Mesendoderm (in vitro differentiated cells): ENCODE results near the gene SMS.

ENCODE experiments used
- DNase-seq: peaks from one replicate; pipeline ENCODE4 v3.0.0; 2013
- H2AK5ac ChIP-seq: 2 replicates; pipeline ENCODE4 v1.6.1; 2013; ENCODE audit warnings: low read length, inconsistent platforms
- H2BK120ac ChIP-seq: 2 replicates; pipeline ENCODE4 v1.6.1; 2013; ENCODE audit warnings: low read depth, mild to moderate bottlenecking, low read length, moderate library complexity, mixed read lengths
- H2BK15ac ChIP-seq: replicated peaks from 2 replicates; pipeline ENCODE4 v1.6.1; 2013; ENCODE audit warnings: low read depth, mild to moderate bottlenecking, moderate library complexity
- H2BK5ac ChIP-seq: 2 replicates; pipeline ENCODE4 v1.6.1; 2013; ENCODE audit warnings: low read length, inconsistent platforms
- H3K18ac ChIP-seq: 2 replicates; pipeline ENCODE4 v1.6.1; 2013; ENCODE audit warnings: mild to moderate bottlenecking, low read length, mixed read lengths
- H3K23ac ChIP-seq: one replicate; pipeline ENCODE4 v1.6.1; 2013; ENCODE audit warnings: low read length
- H3K27ac ChIP-seq: 2 replicates; pipeline ENCODE4 v1.5.1; 2013; ENCODE audit warnings: low read depth, mild to moderate bottlenecking, inconsistent platforms, low read length, moderate library complexity
- H3K27me3 ChIP-seq: 2 replicates; pipeline ENCODE4 v1.6.1; 2013; ENCODE audit warnings: low read length, control low read depth, mild to moderate bottlenecking, inconsistent platforms; ENCODE audit not compliant: insufficient read depth, poor library complexity
- H3K36me3 ChIP-seq: 2 replicates; pipeline ENCODE4 v1.6.1; 2013; ENCODE audit warnings: low read length, inconsistent platforms; ENCODE audit not compliant: control insufficient read depth, insufficient read depth
- H3K4ac ChIP-seq: one replicate; pipeline ENCODE4 v1.6.1; 2013; ENCODE audit warnings: low read depth, mild to moderate bottlenecking, low read length, moderate library complexity
- H3K4me1 ChIP-seq: 2 replicates; pipeline ENCODE4 v1.6.1; 2013; ENCODE audit warnings: low read depth, low read length, inconsistent platforms; ENCODE audit not compliant: control insufficient read depth
- H3K4me2 ChIP-seq: 2 replicates; pipeline ENCODE4 v1.6.1; 2013; ENCODE audit warnings: low read length
- H3K4me3 ChIP-seq: 2 replicates; pipeline ENCODE4 v1.5.1; 2013; ENCODE audit warnings: mild to moderate bottlenecking, low read length
- H3K56ac ChIP-seq: one replicate; pipeline ENCODE4 v1.6.1; 2013; ENCODE audit warnings: low read length
- H3K79me1 ChIP-seq: 2 replicates; pipeline ENCODE4 v1.6.1; 2013; ENCODE audit warnings: low read length, inconsistent platforms
- H3K79me2 ChIP-seq: 2 replicates; pipeline ENCODE4 v1.6.1; 2013; ENCODE audit warnings: mild to moderate bottlenecking, low read length; ENCODE audit not compliant: control insufficient read depth, insufficient read depth
- H3K9ac ChIP-seq: 2 replicates; pipeline ENCODE4 v1.6.1; 2013; ENCODE audit warnings: low read length, inconsistent platforms
- H4K5ac ChIP-seq: one replicate; pipeline ENCODE4 v1.6.1; 2013; ENCODE audit warnings: low read length
- H4K8ac ChIP-seq: one replicate; pipeline ENCODE4 v1.6.1; 2013; ENCODE audit warnings: low read depth, mild to moderate bottlenecking, control low read depth, low read length, moderate library complexity
- WGBS: extraction: QIAGEN DNeasy Blood & Tissue Kit; methylation state at CpG from one replicate; pipeline ENCODE4 v1.1.7; 2013; ENCODE audit warnings: low lambda C conversion rate, missing lambda C conversion rate; ENCODE audit not compliant: insufficient coverage; ENCODE audit errors: extremely low coverage; 5-methylcytosine and 5-hydroxymethylcytosine counted together

SMS gene

DNA sequence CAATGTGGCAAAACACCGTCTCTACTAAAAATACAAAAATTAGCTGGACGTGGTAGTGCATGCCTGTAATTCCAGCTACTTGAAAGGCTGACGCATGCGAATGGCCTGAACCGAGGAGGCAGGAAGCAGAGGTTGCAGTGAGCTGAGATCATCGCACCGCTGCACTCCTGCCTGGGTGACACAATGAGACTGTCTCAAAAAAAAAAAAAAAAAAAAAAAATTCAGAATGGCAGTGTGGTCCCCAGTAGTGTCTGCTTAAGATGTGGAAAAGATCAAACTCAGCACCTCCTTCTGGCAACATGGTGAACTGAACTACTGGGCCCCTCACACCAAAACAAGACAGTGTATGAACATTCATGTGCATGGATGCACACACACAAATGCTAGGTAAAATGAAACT is 32.2 kb downstream of the SMS start:
- Histone ChIP-seq H3K79me1 (no peaks in the 10 kb centered on the region), H2BK15ac (no peak overlapping the region), H3K4ac (no peak overlapping the region), H3K79me2 (no peaks in the 10 kb centered on the region), H3K27ac (no peak overlapping the region), H4K8ac (no peak overlapping the region), H3K36me3 (no peaks in the 10 kb centered on the region), H2BK120ac (no peak overlapping the region), H3K9ac (no peak overlapping the region), H2BK5ac (no peak overlapping the region), H4K5ac (no peak overlapping the region), H3K23ac (no peak overlapping the region), H3K27me3 (no peaks in the 10 kb centered on the region), H3K4me3 (no peak overlapping the region), H2AK5ac (no peak overlapping the region), H3K18ac (no peak overlapping the region), H3K56ac (no peak overlapping the region), H3K4me1 (no peaks in the 10 kb centered on the region), H3K4me2 (no peak overlapping the region)
- WGBS: no CpG with 5 or more reads among the region's 7 CpGs
- peak; percentile 62 for DNase-seq

DNA sequence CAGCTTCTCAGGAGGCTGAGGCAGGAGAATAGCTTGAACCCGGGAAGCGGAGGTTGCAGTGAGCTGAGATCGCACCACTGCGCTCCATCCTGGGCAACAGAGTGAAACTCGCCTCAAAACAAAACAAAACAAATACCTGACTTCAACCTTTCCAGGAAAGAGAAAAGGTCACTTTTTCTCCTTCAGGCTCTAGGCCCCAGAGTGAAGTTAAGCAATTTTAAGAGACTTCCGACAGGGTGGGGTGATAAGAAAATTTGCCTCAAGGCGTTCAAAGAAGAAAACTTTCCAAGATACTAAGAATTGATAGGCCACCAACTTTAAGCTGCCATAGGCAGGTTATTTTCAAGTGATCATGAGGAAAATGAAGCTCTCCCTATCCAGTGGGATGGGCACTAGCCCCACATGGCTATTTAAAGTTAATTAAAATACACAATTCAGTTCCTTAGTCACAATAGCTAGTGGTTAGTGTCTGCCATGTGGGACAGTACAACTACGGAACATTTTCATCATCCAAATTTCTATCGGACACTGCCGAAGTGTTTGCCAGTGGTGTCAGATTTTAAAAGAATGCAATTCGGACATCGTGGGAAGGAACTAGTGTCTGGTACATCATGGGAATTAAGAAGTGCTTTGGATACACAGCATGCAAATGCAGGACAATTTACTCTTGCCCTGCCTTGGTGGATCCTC is 33.0 kb downstream of the SMS start:
- H3K23ac ChIP-seq: no peak overlapping the region
- H3K4me1 ChIP-seq: no peaks in the 10 kb centered on the region
- no peak overlapping the region for H2BK120ac ChIP-seq
- no peak overlapping the region for H3K27ac ChIP-seq
- H3K4ac ChIP-seq: no peak overlapping the region
- H3K79me2 ChIP-seq: no peaks in the 10 kb centered on the region
- H2AK5ac ChIP-seq: no peak overlapping the region
- no peak overlapping the region for H3K18ac ChIP-seq
- H3K9ac ChIP-seq: no peak overlapping the region
- no CpG with 5 or more reads among the region's 12 CpGs for WGBS
- no peak overlapping the region for H2BK5ac ChIP-seq
- no peaks in the 10 kb centered on the region for H3K36me3 ChIP-seq
- no peak overlapping the region for H4K8ac ChIP-seq
- peak; percentile 21 for DNase-seq
- H2BK15ac ChIP-seq: no peak overlapping the region
- H3K79me1 ChIP-seq: no peaks in the 10 kb centered on the region
- H3K27me3 ChIP-seq: no peaks in the 10 kb centered on the region
- H3K56ac ChIP-seq: no peak overlapping the region
- H3K4me3 ChIP-seq: no peak overlapping the region
- H4K5ac ChIP-seq: no peak overlapping the region
- H3K4me2 ChIP-seq: no peak overlapping the region

DNA sequence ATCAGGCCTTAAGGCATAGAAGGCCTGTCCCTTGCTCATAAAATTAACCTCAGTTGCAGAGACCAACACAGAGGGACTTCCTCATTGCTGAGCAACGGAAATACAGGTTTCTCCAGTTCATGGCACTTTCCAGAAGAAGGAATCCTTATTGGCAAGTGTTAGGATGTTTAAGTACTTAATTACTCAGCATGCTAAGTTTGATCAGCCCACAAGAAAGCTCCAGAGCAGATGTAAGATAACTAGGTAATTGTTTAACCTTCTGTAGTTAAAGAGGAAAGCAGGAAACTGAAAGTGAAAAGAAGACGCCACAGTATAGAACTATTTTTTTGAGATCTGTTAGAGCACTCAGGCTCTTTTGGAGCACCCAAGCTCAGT is 33.5 kb downstream of the SMS start:
- WGBS: no CpG with 5 or more reads among the region's 2 CpGs
- H2BK120ac ChIP-seq: no peak overlapping the region
- H3K79me2 ChIP-seq: no peaks in the 10 kb centered on the region
- no peak overlapping the region for H3K4me2 ChIP-seq
- no peaks in the 10 kb centered on the region for H3K79me1 ChIP-seq
- H3K23ac ChIP-seq: no peak overlapping the region
- H4K8ac ChIP-seq: no peak overlapping the region
- H2BK15ac ChIP-seq: no peak overlapping the region
- H3K18ac ChIP-seq: no peak overlapping the region
- no peak overlapping the region for H3K4me3 ChIP-seq
- H3K9ac ChIP-seq: no peak overlapping the region
- no peak overlapping the region for H2AK5ac ChIP-seq
- H3K4ac ChIP-seq: no peak overlapping the region
- H3K36me3 ChIP-seq: no peaks in the 10 kb centered on the region
- H3K27ac ChIP-seq: no peak overlapping the region
- H3K56ac ChIP-seq: no peak overlapping the region
- H3K4me1 ChIP-seq: no peaks in the 10 kb centered on the region
- H4K5ac ChIP-seq: no peak overlapping the region
- H3K27me3 ChIP-seq: no peaks in the 10 kb centered on the region
- no peak overlapping the region for H2BK5ac ChIP-seq
- DNase-seq: peak; percentile 43

DNA sequence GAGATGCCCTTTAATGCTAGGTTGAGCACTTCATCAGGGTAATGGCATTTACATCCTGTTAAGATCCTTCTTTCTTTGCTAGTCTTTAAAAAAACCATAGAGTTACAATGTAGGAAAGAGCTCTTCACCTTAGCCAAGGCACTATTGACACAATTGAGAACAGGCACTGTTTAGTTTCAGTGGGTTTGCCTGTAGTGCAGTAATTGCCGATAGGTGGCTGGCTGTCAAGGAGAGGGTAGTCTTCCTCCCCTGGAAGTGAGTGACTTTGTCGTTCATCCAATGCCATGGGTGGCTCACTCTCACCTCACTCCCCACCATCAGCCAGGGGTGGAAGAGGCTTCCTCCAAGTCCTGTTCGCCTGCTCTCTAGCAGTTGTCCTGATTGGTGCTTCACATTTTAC is 34.7 kb downstream of the SMS start:
- DNase-seq: no peak
- Histone ChIP-seq H3K36me3 (no peaks in the 10 kb centered on the region), H2BK120ac (no peak overlapping the region), H3K18ac (no peak overlapping the region), H3K27me3 (no peaks in the 10 kb centered on the region), H4K5ac (no peak overlapping the region), H3K23ac (no peak overlapping the region), H3K9ac (no peak overlapping the region), H3K4me3 (no peak overlapping the region), H3K4me2 (no peak overlapping the region), H2BK5ac (no peak overlapping the region), H3K56ac (no peak overlapping the region), H3K4me1 (no peaks in the 10 kb centered on the region), H3K27ac (no peak overlapping the region), H2BK15ac (no peak overlapping the region), H2AK5ac (no peak overlapping the region), H3K4ac (no peak overlapping the region), H3K79me2 (no peaks in the 10 kb centered on the region), H3K79me1 (no peaks in the 10 kb centered on the region), H4K8ac (no peak overlapping the region)
- no CpG with 5 or more reads among the region's 3 CpGs for WGBS

DNA sequence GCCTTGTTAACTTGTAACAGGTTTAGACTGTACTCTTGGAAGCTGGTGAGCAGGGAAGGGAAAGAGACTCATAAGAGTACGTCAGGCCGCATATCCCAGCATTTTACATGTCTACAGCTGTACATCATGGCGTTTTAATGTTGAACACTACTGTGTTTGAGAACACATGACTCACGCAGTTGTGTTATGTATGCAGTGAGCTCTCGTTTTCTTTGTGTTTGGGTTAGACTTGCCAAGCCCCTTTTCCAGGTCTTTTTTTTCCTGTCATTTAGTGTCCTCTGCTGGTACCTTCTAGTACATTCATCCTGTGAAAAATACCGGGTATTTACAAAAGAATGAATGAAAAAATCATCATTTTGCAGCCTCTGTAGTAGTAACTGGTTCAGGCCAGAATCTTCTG is 35.3 kb downstream of the SMS start:
- no CpG with 5 or more reads among the region's 6 CpGs for WGBS
- no peak overlapping the region for H3K18ac ChIP-seq
- no peak overlapping the region for H4K5ac ChIP-seq
- H2BK120ac ChIP-seq: no peak overlapping the region
- H3K4me1 ChIP-seq: no peaks in the 10 kb centered on the region
- H3K27ac ChIP-seq: no peak overlapping the region
- H3K4me3 ChIP-seq: no peak overlapping the region
- H2BK5ac ChIP-seq: no peak overlapping the region
- no peak overlapping the region for H2AK5ac ChIP-seq
- no peak overlapping the region for H3K4ac ChIP-seq
- peak; percentile 16 for DNase-seq
- no peak overlapping the region for H3K9ac ChIP-seq
- H3K79me2 ChIP-seq: no peaks in the 10 kb centered on the region
- H2BK15ac ChIP-seq: no peak overlapping the region
- no peaks in the 10 kb centered on the region for H3K36me3 ChIP-seq
- H4K8ac ChIP-seq: no peak overlapping the region
- no peak overlapping the region for H3K56ac ChIP-seq
- H3K27me3 ChIP-seq: no peaks in the 10 kb centered on the region
- H3K23ac ChIP-seq: no peak overlapping the region
- no peak overlapping the region for H3K4me2 ChIP-seq
- H3K79me1 ChIP-seq: no peaks in the 10 kb centered on the region

DNA sequence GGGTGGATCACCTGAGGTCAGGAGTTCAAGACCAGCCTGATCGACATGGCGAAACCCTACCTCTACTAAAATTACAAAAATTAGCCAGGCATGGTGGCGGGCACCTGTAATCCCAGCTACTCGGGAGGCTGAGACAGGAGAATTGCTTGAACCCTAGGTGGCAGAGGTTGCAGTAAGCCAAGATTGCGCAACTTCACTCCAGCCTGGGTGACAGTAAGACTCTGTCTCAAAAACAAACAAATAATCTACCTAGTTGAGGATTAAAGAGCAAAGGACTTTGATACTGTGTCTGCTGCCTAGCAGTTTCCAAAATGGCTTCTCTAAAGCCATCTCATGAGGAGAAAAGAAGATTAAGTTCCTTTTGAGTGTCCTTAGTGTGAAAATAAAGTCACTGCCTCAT is 37.8 kb downstream of the SMS start:
- no peak overlapping the region for H3K18ac ChIP-seq
- H3K79me1 ChIP-seq: no peaks in the 10 kb centered on the region
- no peaks in the 10 kb centered on the region for H3K27me3 ChIP-seq
- no peaks in the 10 kb centered on the region for H3K79me2 ChIP-seq
- H2BK120ac ChIP-seq: no peak overlapping the region
- no peak overlapping the region for H3K4me3 ChIP-seq
- H3K4me2 ChIP-seq: no peak overlapping the region
- H3K4me1 ChIP-seq: no peaks in the 10 kb centered on the region
- H4K8ac ChIP-seq: no peak overlapping the region
- no peak overlapping the region for H2BK5ac ChIP-seq
- H3K27ac ChIP-seq: no peak overlapping the region
- WGBS: no CpG with 5 or more reads among the region's 5 CpGs
- H3K23ac ChIP-seq: no peak overlapping the region
- no peak overlapping the region for H3K4ac ChIP-seq
- no peaks in the 10 kb centered on the region for H3K36me3 ChIP-seq
- no peak overlapping the region for H2AK5ac ChIP-seq
- no peak for DNase-seq
- H3K56ac ChIP-seq: no peak overlapping the region
- H4K5ac ChIP-seq: no peak overlapping the region
- no peak overlapping the region for H2BK15ac ChIP-seq
- H3K9ac ChIP-seq: no peak overlapping the region
